Kidney epithelial cell (primary cell): ENCODE results near the gene NOSIP. TPM values are rescaled to one million over a fixed set of nuclear protein-coding genes. Genes with fewer than 3 reads are reported as not detected.
A peak's percentile ranks its signal among the peaks of the same experiment; 100 is the strongest.

Experiments
- DNase-seq: peaks from one replicate; pipeline ENCODE4 v3.0.0-alpha.2; 2010; ENCODE audit warnings: low read depth
- H3K27me3 ChIP-seq: 2 replicates; pipeline ENCODE4 v1.6.0; 2011; ENCODE audit warnings: low read length; ENCODE audit not compliant: control insufficient read depth, insufficient read depth
- H3K36me3 ChIP-seq: 2 replicates; pipeline ENCODE4 v1.5.1; 2011; ENCODE audit warnings: low read length; ENCODE audit not compliant: control insufficient read depth, insufficient read depth
- H3K4me3 ChIP-seq: 2 replicates; pipeline ENCODE4 v1.5.1; 2011; ENCODE audit warnings: low read depth, mild to moderate bottlenecking, control low read depth, low read length
- total RNA-seq: library from RNA; depleted of rRNA; stranded (reverse); fragments of >200 nt; gene quantifications from 2 replicates; pipeline ENCODE4 v1.2.3, GENCODE V29; 2015
- TF ChIP-seq, protein P1 (sequence below): IDR thresholded peaks from 2 replicates; pipeline ENCODE4 v1.5.1; 2011; ENCODE audit warnings: mild to moderate bottlenecking, moderate library complexity, low read length, control low read depth, inconsistent platforms; ENCODE audit not compliant: insufficient read depth, poor library complexity, severe bottlenecking

Gene NOSIP
- total RNA-seq, 1 donor from 2014 or later: 91.4 TPM

DNA sequence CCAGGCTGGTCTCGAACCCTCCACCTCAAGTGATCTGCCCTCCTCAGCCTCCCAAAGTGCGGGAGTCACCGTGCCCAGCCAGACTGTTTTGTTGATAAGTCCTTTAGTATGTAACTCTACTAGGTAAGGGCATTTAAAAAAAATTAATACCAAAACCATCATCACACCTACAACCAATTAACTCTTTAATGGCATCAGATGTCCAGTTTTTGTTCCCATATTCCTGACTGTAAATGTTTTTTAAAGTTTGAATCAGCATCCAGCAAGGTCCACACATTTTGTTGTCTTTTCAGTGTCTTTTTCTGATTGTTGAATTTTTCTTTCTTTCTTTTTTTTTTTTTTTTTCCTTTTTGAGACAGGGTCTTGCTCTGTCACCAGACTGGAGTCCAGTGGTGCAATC, 62.3 kb downstream of the NOSIP start:
- TF ChIP-seq, protein P1, sequence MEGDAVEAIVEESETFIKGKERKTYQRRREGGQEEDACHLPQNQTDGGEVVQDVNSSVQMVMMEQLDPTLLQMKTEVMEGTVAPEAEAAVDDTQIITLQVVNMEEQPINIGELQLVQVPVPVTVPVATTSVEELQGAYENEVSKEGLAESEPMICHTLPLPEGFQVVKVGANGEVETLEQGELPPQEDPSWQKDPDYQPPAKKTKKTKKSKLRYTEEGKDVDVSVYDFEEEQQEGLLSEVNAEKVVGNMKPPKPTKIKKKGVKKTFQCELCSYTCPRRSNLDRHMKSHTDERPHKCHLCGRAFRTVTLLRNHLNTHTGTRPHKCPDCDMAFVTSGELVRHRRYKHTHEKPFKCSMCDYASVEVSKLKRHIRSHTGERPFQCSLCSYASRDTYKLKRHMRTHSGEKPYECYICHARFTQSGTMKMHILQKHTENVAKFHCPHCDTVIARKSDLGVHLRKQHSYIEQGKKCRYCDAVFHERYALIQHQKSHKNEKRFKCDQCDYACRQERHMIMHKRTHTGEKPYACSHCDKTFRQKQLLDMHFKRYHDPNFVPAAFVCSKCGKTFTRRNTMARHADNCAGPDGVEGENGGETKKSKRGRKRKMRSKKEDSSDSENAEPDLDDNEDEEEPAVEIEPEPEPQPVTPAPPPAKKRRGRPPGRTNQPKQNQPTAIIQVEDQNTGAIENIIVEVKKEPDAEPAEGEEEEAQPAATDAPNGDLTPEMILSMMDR: no peak
- no peaks in the 10 kb centered on the region for H3K36me3 ChIP-seq
- H3K27me3 ChIP-seq: no peaks in the 10 kb centered on the region
- no peak for DNase-seq
- no peak overlapping the region for H3K4me3 ChIP-seq

DNA sequence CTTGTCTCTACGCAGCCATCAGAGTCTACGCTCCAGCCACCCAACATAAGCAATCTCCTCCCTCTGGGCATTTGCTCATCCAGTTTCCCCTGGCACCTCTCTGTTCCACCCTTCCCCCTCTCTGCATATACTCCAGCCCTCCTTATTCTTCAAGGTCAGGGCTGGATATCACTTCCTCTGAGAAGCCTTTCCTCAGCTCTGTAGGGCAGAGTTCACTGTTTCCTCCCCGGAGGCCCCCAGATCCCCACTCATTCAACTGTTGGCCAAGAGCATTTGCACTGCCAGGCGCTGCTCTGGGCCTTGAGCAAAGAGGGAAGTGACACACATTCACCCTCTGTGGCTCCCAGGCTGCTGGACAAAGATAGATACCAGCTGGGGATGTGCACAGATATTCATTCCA, 64.6 kb downstream of the NOSIP start:
- DNase-seq: no peak
- Histone ChIP-seq H3K36me3 (no peaks in the 10 kb centered on the region), H3K27me3 (no peaks in the 10 kb centered on the region), H3K4me3 (no peak overlapping the region)
- TF ChIP-seq, protein P1: no peak

DNA sequence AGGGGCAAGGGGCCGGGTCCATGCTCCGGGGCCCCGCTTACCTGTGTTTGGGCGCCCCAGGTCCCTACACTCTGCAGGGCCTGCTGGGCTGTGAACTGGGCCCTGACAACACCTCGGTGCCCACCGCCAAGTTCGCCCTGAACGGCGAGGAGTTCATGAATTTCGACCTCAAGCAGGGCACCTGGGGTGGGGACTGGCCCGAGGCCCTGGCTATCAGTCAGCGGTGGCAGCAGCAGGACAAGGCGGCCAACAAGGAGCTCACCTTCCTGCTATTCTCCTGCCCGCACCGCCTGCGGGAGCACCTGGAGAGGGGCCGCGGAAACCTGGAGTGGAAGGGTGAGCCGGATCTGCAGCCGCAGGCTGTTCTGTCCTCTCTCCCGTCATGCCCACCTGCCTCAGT, 66.2 kb downstream of the NOSIP start:
- Histone ChIP-seq H3K36me3 (no peaks in the 10 kb centered on the region), H3K27me3 (no peaks in the 10 kb centered on the region), H3K4me3 (no peak overlapping the region)
- TF ChIP-seq, protein P1: no peak
- DNase-seq: no peak

DNA sequence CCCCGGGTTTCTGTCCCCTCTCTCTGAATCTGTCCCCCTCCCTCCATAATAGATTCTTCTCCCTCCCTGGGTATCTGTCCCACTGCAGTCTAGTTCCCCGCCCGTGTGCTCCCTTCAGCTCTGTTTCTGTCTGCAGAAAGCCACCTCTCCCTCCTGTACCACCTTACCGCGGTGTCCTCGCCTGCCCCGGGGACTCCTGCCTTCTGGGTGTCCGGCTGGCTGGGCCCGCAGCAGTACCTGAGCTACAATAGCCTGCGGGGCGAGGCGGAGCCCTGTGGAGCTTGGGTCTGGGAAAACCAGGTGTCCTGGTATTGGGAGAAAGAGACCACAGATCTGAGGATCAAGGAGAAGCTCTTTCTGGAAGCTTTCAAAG, 66.6 kb downstream of the NOSIP start:
- no peaks in the 10 kb centered on the region for H3K27me3 ChIP-seq
- no peak for DNase-seq
- peak overlapping the region; percentile 63 for H3K4me3 ChIP-seq
- TF ChIP-seq, protein P1: no peak
- no peaks in the 10 kb centered on the region for H3K36me3 ChIP-seq

DNA sequence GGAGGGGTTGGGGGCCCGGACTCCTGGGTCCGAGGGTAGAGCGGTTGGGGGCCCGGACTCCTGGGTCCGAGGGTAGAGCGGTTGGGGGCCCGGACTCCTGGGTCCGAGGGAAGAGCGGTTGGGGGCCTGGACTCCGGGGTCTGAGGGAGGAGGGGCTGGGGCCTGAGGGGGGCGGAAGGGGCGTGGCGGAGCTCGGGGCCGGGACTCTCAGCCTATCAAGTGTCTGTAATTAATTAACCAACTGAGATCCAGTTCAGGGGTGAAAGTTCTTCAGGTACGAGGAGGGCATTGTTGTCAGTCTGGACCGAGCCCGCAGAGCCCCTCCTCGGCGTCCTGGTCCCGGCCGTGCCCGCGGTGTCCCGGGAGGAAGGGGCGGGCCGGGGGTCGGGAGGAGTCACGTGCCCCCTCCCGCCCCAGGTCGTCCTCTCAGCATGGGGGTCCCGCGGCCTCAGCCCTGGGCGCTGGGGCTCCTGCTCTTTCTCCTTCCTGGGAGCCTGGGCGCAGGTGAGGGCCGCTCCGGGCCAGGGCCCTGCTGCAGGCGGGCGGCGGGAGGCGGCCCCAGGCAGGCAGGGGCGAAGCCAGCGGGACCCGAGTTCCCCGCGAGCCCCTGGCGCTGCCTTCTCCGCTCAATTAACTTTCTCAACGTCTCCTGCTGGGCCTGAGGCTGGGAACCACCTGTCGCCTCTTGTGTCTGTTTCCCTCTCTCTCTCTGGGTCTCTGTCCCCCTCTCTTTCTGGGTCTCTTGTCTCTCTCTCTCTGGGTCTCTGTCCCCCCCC, 67.2 kb downstream of the NOSIP start:
- peak overlapping the region; percentile 63 for H3K4me3 ChIP-seq
- TF ChIP-seq, protein P1: no peak
- H3K36me3 ChIP-seq: no peaks in the 10 kb centered on the region
- H3K27me3 ChIP-seq: no peaks in the 10 kb centered on the region
- no peak for DNase-seq

DNA sequence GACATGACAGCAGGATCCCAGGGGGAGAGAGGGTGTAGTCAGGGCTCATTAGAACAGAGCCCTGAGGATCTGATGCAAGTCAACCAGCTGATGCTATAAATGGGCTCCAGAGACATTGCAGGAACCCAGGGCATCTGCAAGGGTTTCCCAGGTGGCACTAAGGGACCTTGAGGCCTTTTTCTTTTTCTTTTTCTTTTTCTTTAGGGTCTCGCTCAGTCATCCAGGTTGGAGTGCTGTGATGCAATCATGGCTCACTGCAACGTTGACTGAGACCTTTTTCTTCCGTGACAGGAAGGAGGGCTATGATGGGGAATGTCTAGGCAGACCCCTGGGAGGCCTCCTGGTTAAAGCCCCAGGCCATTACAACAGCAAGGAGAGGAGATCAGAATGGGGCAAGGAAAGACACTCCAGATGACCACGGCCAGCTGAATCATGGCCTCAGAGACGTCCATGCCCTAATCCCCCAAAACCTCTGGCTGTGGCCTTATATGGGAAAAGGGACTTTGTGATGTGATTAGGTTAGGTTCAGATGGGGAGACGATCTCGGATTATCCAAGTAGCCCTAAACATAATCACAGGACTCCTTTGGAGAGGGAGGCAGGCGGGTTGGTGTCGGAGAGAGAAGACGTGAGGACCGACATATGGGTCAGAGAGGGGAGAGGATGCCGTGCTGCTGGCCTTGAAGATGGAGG, 72.4 kb downstream of the NOSIP start:
- TF ChIP-seq, protein P1: no peak
- no peaks in the 10 kb centered on the region for H3K27me3 ChIP-seq
- DNase-seq: no peak
- H3K36me3 ChIP-seq: no peaks in the 10 kb centered on the region
- H3K4me3 ChIP-seq: no peak overlapping the region
